Endothelial cell of umbilical vein (primary cell): ENCODE data around the gene SLC1A7. TPM values are rescaled to one million over a fixed set of nuclear protein-coding genes. Genes with fewer than 3 reads are reported as not detected.

Experiments used
- BruUV-seq: library from RNA; stranded (reverse); fragments of 400-500 nt; replicated peaks from 2 replicates; lab custom pipeline; 2021; lab: Mats Ljungman, UMichigan
- CTCF ChIA-PET: fragments of 300-600, 350-600 bp; sonication (Branson Sonifier 250); formaldehyde crosslinking; loops from one replicate; lab custom pipeline; 2021; ENCODE audit warnings: antibody characterized with exemption, inconsistent platforms; lab: Charles Lee
- POLR2A ChIA-PET: fragments of 300-600, 350-600 bp; sonication (Branson Sonifier 250); formaldehyde crosslinking; loops from one replicate; lab custom pipeline; 2021; ENCODE audit warnings: antibody characterized with exemption, inconsistent platforms; lab: Charles Lee
- DNase-seq: peaks from one replicate; pipeline ENCODE4 v3.0.0-alpha.2; 2011; ENCODE audit warnings: low read depth, low spot score
- FAIRE-seq: peaks from 2 replicates; lab custom pipeline; 2011; peaks lifted over from hg19 to GRCh38; lab: Jason Lieb, UNC
- H2AFZ ChIP-seq: 2 replicates; pipeline ENCODE4 v1.6.0; 2012; ENCODE audit warnings: low read depth, low read length, control low read depth, inconsistent platforms
- H3K27ac ChIP-seq: 2 replicates; pipeline ENCODE4 v1.5.1; 2011; ENCODE audit warnings: low read depth, mild to moderate bottlenecking, control low read depth, low read length, moderate library complexity; ENCODE audit not compliant: insufficient read depth
- H3K27me3 ChIP-seq, 2 experiments: 2 replicates each; pipeline versions ENCODE4 v1.6.0 to v1.6.1; 2011; ENCODE audit warnings: low read length in 2 of 2, mixed read lengths in 1 of 2; ENCODE audit not compliant: control insufficient read depth in 2 of 2, insufficient read depth in 2 of 2
- H3K36me3 ChIP-seq, 2 experiments: 2 replicates in 1 of 2; 3 replicates in 1 of 2; pipeline ENCODE4 v1.5.1; 2011; ENCODE audit warnings: low read length in 2 of 2, mild to moderate bottlenecking in 1 of 2, moderate library complexity in 1 of 2; ENCODE audit not compliant: control insufficient read depth in 2 of 2, insufficient read depth in 2 of 2; ENCODE audit errors: extremely low read depth in 1 of 2
- H3K4me1 ChIP-seq: 3 replicates; pipeline ENCODE4 v1.5.1; 2011; ENCODE audit warnings: mild to moderate bottlenecking, low read length; ENCODE audit not compliant: control insufficient read depth, insufficient read depth; ENCODE audit errors: extremely low read depth
- H3K4me2 ChIP-seq: 2 replicates; pipeline ENCODE4 v1.6.1; 2011; ENCODE audit warnings: low read length, control low read depth, mixed read lengths; ENCODE audit not compliant: insufficient read depth
- H3K4me3 ChIP-seq, 3 experiments: fragments of 200-600 bp in 1 of 3; sonication (generic), shearing (Covaris generic) in 1 of 3; replicated peaks in 1 of 3; 2 replicates each; pipeline ENCODE4 v1.5.1; 2011 to 2016; ENCODE audit warnings: control low read depth in 3 of 3, low read length in 3 of 3, mild to moderate bottlenecking in 2 of 3, inconsistent platforms in 1 of 3, low read depth in 1 of 3, moderate library complexity in 1 of 3; ENCODE audit not compliant: insufficient read depth in 1 of 3
- H3K79me2 ChIP-seq: 2 replicates; pipeline ENCODE4 v1.6.0; 2012; ENCODE audit warnings: low read length, inconsistent platforms; ENCODE audit not compliant: control insufficient read depth, insufficient read depth
- H3K9ac ChIP-seq: replicated peaks from 2 replicates; pipeline ENCODE3; 2011; ENCODE audit warnings: low read length, control low read depth; ENCODE audit not compliant: insufficient read depth; ENCODE audit errors: extremely low read depth
- H3K9me1 ChIP-seq: replicated peaks from 3 replicates; pipeline ENCODE4 v1.6.0; 2011; ENCODE audit warnings: mild to moderate bottlenecking, low read length; ENCODE audit not compliant: control insufficient read depth, insufficient read depth; ENCODE audit errors: extremely low read depth
- H3K9me3 ChIP-seq: replicated peaks from 2 replicates; pipeline ENCODE4 v1.5.1; 2012; ENCODE audit warnings: low read length, inconsistent platforms; ENCODE audit not compliant: control insufficient read depth, insufficient read depth
- H4K20me1 ChIP-seq: replicated peaks from 2 replicates; pipeline ENCODE3; 2011; ENCODE audit warnings: mild to moderate bottlenecking, low read length; ENCODE audit not compliant: control insufficient read depth, insufficient read depth; ENCODE audit errors: extremely low read depth
- CTCF ChIP-seq, 2 donors: IDR thresholded peaks; 1 replicate in 1 of 2; 2 replicates in 1 of 2; pipeline ENCODE4 v1.5.1; 2011; ENCODE audit warnings: low read length in 2 of 2, mild to moderate bottlenecking in 2 of 2, moderate library complexity in 2 of 2, control low read depth in 1 of 2, inconsistent platforms in 1 of 2, low read depth in 1 of 2; ENCODE audit not compliant: insufficient read depth in 1 of 2; ENCODE audit errors: extremely low read depth in 1 of 2
- EZH2 ChIP-seq: IDR thresholded peaks from 2 replicates; pipeline ENCODE4 v1.6.1; 2012; ENCODE audit warnings: borderline replicate concordance, low read depth, mild to moderate bottlenecking, moderate library complexity, low read length, inconsistent platforms; ENCODE audit not compliant: severe bottlenecking
- FOS ChIP-seq: IDR thresholded peaks from 2 replicates; pipeline ENCODE4 v1.6.1; 2011; ENCODE audit warnings: mild to moderate bottlenecking, low read length, moderate library complexity, borderline replicate concordance; ENCODE audit not compliant: insufficient read depth
- GATA2 ChIP-seq: IDR thresholded peaks from 2 replicates; pipeline ENCODE4 v1.7.0; 2011; ENCODE audit warnings: low read depth, mild to moderate bottlenecking, moderate library complexity, mixed read lengths, low read length; ENCODE audit not compliant: insufficient read length, insufficient read depth
- JUN ChIP-seq: IDR thresholded peaks from 2 replicates; pipeline ENCODE4 v1.6.1; 2011; ENCODE audit warnings: borderline replicate concordance, low read depth; ENCODE audit not compliant: insufficient read length, insufficient read depth
- MAX ChIP-seq: IDR thresholded peaks from 2 replicates; pipeline ENCODE4 v1.6.1; 2011; ENCODE audit not compliant: insufficient read depth, insufficient read length
- MYC ChIP-seq: IDR thresholded peaks from one replicate; pipeline ENCODE4 v1.6.1; 2011; ENCODE audit warnings: mild to moderate bottlenecking, low read depth, low read length
- POLR2A ChIP-seq: IDR thresholded peaks from 2 replicates; pipeline ENCODE4 v1.6.1; 2012; ENCODE audit warnings: low read depth, mild to moderate bottlenecking, control low read depth, low read length
- POLR2AphosphoS5 ChIP-seq: IDR thresholded peaks from 2 replicates; pipeline ENCODE4 v1.6.1; 2012; ENCODE audit warnings: low read depth, mild to moderate bottlenecking, control low read depth, low read length, moderate library complexity; ENCODE audit not compliant: insufficient read depth
- dilution Hi-C: fragments of 300-500 bp; cut with MboI; formaldehyde crosslinking; loops from one replicate; pipeline ENCODE4 v1.15.0; 2019; ENCODE audit warnings: low sequenced_read_pairs; ENCODE audit not compliant: extremely low pct_ligation_motif_present
- intact Hi-C: fragments of 100-400 bp; cut with micrococcal nuclease; formaldehyde crosslinking; loops from one replicate; pipeline ENCODE4 v1.10.0; 2022
- polyA plus RNA-seq, 4 experiments: library from polyadenylated mRNA; depleted of rRNA in 3 of 4; stranded (reverse) in 3 of 4; unstranded in 1 of 4; fragments of >200 nt; gene quantifications; 2 replicates each; pipeline versions ENCODE4 v1.2.1 to v1.2.3, GENCODE V29; 2011 to 2012; ENCODE audit warnings: missing spikeins in 1 of 4
- total RNA-seq: library from RNA; stranded (reverse); gene quantifications from 2 replicates; pipeline ENCODE4 v1.2.3, GENCODE V29; 2021

Gene SLC1A7
- total and polyA plus RNA-seq, 2 donors (not counting 3 experiments of a cell fraction or from before 2014, with no cell fraction given), result not detected

GRCh38 chr1:53154859-53155438, 12.5 kb upstream of the SLC1A7 start:
- FAIRE-seq (no peak), DNase-seq (no peak)
- no peaks in the 10 kb centered on the region for H4K20me1 ChIP-seq
- peaks cover 2 to 3% of the 10 kb centered on the region in 2 experiments for H3K27me3 ChIP-seq
- H3K9me3 ChIP-seq, result no peaks in the 10 kb centered on the region
- no peak overlapping the region for H3K4me3 ChIP-seq
- H3K4me2 ChIP-seq, result no peak overlapping the region
- H3K9ac ChIP-seq, result no peak overlapping the region
- dilution Hi-C loops, result no loop called here
- no peak overlapping the region for H3K27ac ChIP-seq
- BruUV-seq, result no TSS peak
- no peaks in the 10 kb centered on the region for H3K79me2 ChIP-seq
- H2AFZ ChIP-seq, result no peak overlapping the region
- ChIA-PET CTCF (interaction anchor here (0.5 to 1.5 kb wide), 3 partner anchors 17 to 234 kb away, joined by 3 read pairs; partner anchors contain the start of gene ECHDC2), POLR2A (no interaction called here)
- H3K4me1 ChIP-seq, result no peaks in the 10 kb centered on the region
- no peaks in the 10 kb centered on the region for H3K36me3 ChIP-seq
- no peak for TF ChIP-seq MYC
- TF ChIP-seq POLR2A, result no peak
- no peak for TF ChIP-seq JUN
- no peak for TF ChIP-seq EZH2
- TF ChIP-seq POLR2AphosphoS5, result no peak
- TF ChIP-seq FOS, result no peak
- TF ChIP-seq CTCF (IDR thresholded peaks at IDR 0.05; ENCODE audit: extremely low read depth in 1 of 2, insufficient read depth in 1 of 2, low read depth in 1 of 2, low read length in 2 of 2), result no peak
- no peak for TF ChIP-seq GATA2
- TF ChIP-seq MAX, result no peak
- H3K9me1 ChIP-seq, result no peaks in the 10 kb centered on the region
- intact Hi-C loops, result no loop called here
